ENCODE results near the gene DOK1. TPM values are rescaled to one million over a fixed set of nuclear protein-coding genes. Genes with fewer than 3 reads are reported as not detected.

DOK1 gene
- total and polyA plus RNA-seq, 4 donors, result 17.7 to 37.3 (median 26.6) TPM

DNA sequence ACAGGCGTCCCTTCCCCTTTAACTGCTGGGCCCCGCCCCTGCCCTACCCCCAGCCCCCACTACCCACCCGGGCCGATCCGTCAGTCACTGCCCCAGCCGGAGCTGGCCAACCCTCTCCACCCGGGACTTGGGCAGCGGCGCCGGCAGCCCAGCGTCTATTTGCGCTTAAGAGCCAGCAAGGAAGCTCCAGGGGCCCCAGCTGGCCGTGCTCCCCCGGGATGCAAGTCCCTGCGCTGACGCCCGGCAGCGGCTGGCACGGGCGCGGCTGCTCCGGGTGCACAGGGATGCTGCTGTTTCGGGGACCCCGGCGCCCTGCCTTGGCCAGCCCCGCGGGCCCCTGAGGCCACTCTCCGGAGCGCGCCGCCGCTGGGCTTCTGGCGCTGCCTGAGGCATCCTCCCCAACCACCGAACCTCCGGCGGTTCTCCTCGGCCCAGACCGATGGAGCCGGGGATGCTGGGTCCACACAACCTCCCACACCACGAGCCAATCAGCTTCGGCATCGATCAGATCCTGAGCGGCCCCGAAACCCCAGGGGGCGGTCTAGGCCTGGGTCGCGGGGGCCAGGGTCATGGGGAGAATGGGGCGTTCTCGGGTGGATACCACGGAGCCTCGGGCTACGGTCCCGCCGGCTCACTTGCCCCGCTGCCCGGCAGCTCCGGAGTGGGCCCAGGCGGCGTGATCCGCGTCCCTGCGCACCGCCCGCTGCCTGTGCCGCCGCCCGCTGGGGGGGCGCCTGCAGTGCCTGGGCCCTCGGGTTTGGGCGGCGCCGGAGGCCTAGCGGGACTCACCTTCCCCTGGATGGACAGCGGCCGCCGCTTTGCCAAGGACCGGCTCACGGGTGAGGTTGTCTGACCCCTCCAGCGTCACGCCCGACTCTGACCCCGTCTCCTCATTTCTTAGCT is 39.9 kb upstream of the DOK1 start, which contains the start of gene TLX2:
TSS of gene TLX2 (plus strand) at position 83 of the 903 bp plus-strand sequence. CDS start at position 440, 357 bp downstream.
- H3K27ac ChIP-seq (ENCODE audit: low read depth in 1 of 2, low read length in 1 of 2), result no peak within 1 kb of the TSS
- TF ChIP-seq, protein P1, sequence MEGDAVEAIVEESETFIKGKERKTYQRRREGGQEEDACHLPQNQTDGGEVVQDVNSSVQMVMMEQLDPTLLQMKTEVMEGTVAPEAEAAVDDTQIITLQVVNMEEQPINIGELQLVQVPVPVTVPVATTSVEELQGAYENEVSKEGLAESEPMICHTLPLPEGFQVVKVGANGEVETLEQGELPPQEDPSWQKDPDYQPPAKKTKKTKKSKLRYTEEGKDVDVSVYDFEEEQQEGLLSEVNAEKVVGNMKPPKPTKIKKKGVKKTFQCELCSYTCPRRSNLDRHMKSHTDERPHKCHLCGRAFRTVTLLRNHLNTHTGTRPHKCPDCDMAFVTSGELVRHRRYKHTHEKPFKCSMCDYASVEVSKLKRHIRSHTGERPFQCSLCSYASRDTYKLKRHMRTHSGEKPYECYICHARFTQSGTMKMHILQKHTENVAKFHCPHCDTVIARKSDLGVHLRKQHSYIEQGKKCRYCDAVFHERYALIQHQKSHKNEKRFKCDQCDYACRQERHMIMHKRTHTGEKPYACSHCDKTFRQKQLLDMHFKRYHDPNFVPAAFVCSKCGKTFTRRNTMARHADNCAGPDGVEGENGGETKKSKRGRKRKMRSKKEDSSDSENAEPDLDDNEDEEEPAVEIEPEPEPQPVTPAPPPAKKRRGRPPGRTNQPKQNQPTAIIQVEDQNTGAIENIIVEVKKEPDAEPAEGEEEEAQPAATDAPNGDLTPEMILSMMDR (IDR thresholded peaks at IDR 0.05; ENCODE audit: control extremely low read depth, extremely low read depth), result no peak
- H3K4me1 ChIP-seq (ENCODE audit: control insufficient read depth in 5 of 5, insufficient read depth in 5 of 5, low read length in 5 of 5), result peaks cover 0 to 21% (median 0%) of the 10 kb centered on the region in 5 donors
- H3K4me3 ChIP-seq, result no peak within 1 kb of the TSS
- H3K27me3 ChIP-seq (ENCODE audit: control insufficient read depth in 3 of 3, insufficient read depth in 3 of 3, low read length in 2 of 3), result peaks cover 9 to 86% (median 83%) of the 10 kb centered on the region in 3 donors
- peaks cover 0 to 14% (median 0%) of the 10 kb centered on the region in 4 donors for H3K9me3 ChIP-seq (ENCODE audit: control insufficient read depth in 4 of 4, insufficient read depth in 3 of 4, low read length in 3 of 4)
- 3 to 4% methylated on average over 77 to 82 of the region's 82 CpGs for WGBS, 2 donors
- H3K9ac ChIP-seq (ENCODE audit: insufficient read depth in 1 of 2, low read length in 2 of 2), result no peak within 1 kb of the TSS
- no peak for ATAC-seq (ENCODE audit: insufficient read depth, low FRiP score)
- peak; percentile 16 to 35 (median 24) for DNase-seq
- no peaks in the 10 kb centered on the region for H3K36me3 ChIP-seq (ENCODE audit: control insufficient read depth in 4 of 4, insufficient read depth in 4 of 4, low read length in 4 of 4)

DNA sequence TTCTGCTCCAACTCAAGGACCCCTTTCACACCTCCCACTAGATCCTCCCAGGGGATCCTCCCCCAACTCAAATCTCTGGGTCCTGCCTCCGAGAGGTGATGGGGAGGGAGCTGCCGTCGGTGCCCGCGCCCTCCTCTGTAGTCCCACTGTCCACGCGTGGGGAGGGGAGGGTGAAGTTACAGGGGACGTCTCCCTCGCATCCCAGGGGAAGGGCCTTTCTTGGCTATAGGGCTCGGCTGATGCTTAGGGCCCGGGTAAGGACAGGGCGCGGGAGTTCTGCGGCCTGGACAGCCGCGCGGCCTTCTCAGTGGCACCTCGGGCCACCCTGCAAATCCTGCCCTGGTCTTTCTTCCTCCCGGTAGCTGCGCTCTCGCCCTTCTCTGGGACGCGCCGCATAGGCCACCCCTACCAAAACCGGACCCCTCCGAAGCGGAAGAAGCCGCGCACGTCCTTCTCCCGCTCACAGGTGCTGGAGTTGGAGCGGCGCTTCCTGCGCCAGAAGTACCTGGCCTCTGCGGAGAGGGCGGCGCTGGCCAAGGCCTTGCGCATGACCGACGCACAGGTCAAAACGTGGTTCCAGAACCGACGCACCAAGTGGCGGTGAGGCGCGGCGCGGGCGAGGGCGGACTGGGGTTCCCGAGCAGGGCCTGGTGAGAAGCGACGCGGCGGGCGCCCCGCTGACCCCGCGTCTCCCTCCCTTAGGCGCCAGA is 39.1 kb upstream of the DOK1 start:
- Histone ChIP-seq H3K36me3 (ENCODE audit: control insufficient read depth in 4 of 4, insufficient read depth in 4 of 4, low read length in 4 of 4) (no peaks in the 10 kb centered on the region), H3K27me3 (ENCODE audit: control insufficient read depth in 3 of 3, insufficient read depth in 3 of 3, low read length in 2 of 3) (peaks cover 9 to 84% (median 82%) of the 10 kb centered on the region in 3 donors), H3K4me3 (no peak overlapping the region), H3K27ac (ENCODE audit: low read depth in 1 of 2, low read length in 1 of 2) (no peak overlapping the region), H3K9me3 (ENCODE audit: control insufficient read depth in 4 of 4, insufficient read depth in 3 of 4, low read length in 3 of 4) (peaks cover 0 to 14% (median 0%) of the 10 kb centered on the region in 4 donors), H3K4me1 (ENCODE audit: control insufficient read depth in 5 of 5, insufficient read depth in 5 of 5, low read length in 5 of 5) (peaks cover 0 to 21% (median 0%) of the 10 kb centered on the region in 5 donors), H3K9ac (ENCODE audit: insufficient read depth in 1 of 2, low read length in 2 of 2) (no peak overlapping the region)
- DNase-seq (no peak), ATAC-seq (ENCODE audit: insufficient read depth, low FRiP score) (peak; percentile 17)
- TF ChIP-seq, protein P1 (IDR thresholded peaks at IDR 0.05; ENCODE audit: control extremely low read depth, extremely low read depth), result no peak
- WGBS, 2 donors, result 4 to 6% methylated on average over 51 to 60 of the region's 60 CpGs

DNA sequence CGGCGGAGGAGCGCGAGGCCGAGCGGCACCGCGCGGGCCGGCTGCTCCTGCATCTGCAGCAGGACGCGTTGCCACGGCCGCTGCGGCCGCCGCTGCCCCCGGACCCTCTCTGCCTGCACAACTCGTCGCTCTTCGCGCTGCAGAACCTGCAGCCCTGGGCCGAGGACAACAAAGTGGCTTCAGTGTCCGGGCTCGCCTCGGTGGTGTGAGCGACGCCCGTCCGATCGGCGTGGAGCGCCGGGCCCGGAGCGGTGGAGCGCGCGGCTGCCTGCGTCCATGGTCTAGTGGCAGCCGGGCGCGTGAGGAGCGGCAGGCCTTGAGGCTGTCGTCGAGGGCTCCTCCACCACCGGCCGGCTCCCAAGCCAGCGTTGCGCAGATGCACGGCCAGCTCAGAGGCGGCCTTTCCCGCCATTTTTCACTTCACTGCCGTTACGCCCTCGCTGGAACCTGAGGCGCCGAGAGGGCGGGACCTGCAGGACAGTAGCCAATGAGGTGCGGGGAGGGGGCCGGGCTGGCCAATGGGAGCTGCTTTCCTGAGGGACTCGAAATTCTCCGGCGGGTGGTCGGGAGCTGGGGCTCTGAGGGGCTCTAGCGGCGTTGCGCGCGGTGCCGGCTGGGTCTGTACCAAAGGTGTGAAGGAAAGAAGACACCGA is 38.4 kb upstream of the DOK1 start:
- Histone ChIP-seq H3K4me3 (peak overlapping the region; percentile 11), H3K9me3 (ENCODE audit: control insufficient read depth in 4 of 4, insufficient read depth in 3 of 4, low read length in 3 of 4) (peaks cover 0 to 14% (median 0%) of the 10 kb centered on the region in 4 donors), H3K27me3 (ENCODE audit: control insufficient read depth in 3 of 3, insufficient read depth in 3 of 3, low read length in 2 of 3) (peaks cover 9 to 82% (median 76%) of the 10 kb centered on the region in 3 donors), H3K9ac (ENCODE audit: insufficient read depth in 1 of 2, low read length in 2 of 2) (no peak overlapping the region), H3K27ac (ENCODE audit: low read depth in 1 of 2, low read length in 1 of 2) (no peak overlapping the region), H3K36me3 (ENCODE audit: control insufficient read depth in 4 of 4, insufficient read depth in 4 of 4, low read length in 4 of 4) (no peaks in the 10 kb centered on the region), H3K4me1 (ENCODE audit: control insufficient read depth in 5 of 5, insufficient read depth in 5 of 5, low read length in 5 of 5) (peaks cover 0 to 21% (median 0%) of the 10 kb centered on the region in 5 donors)
- DNase-seq, result peak; percentile 63 to 80 (median 67)
- TF ChIP-seq, protein P1 (IDR thresholded peaks at IDR 0.05; ENCODE audit: control extremely low read depth, extremely low read depth), result no peak
- WGBS, 2 donors, result 2 to 5% methylated on average over 60 to 72 of the region's 72 CpGs
- ATAC-seq (ENCODE audit: insufficient read depth, low FRiP score), result no peak

Measured in lung (tissue), 12 donors.